H1 (cell line): ENCODE measurements around the gene RHBDL2. TPM values are rescaled to one million over a fixed set of nuclear protein-coding genes. Genes with fewer than 3 reads are reported as not detected.

Source experiments
- CTCF ChIA-PET: fragments of 300-600 bp; sonication (Branson Sonifier 250); formaldehyde crosslinking; loops from one replicate; lab custom pipeline; 2021; ENCODE audit not compliant: partially characterized antibody; lab: Charles Lee
- POLR2A ChIA-PET: fragments of 300-600 bp; sonication (Branson Sonifier 250); formaldehyde crosslinking; loops from one replicate; lab custom pipeline; 2021; ENCODE audit warnings: inconsistent platforms; ENCODE audit not compliant: partially characterized antibody; lab: Charles Lee
- DNase-seq, 2 experiments: peaks; one replicate each; pipeline versions ENCODE4 v3.0.0 to v3.0.0-alpha.2; 2010 to 2022; ENCODE audit warnings: low spot score in 2 of 2, low read depth in 1 of 2, mixed read lengths in 1 of 2
- FAIRE-seq: peaks from 2 replicates; lab custom pipeline; 2011; peaks lifted over from hg19 to GRCh38; lab: Jason Lieb, UNC
- H2AFZ ChIP-seq: 2 replicates; pipeline ENCODE4 v1.8.1; 2012; ENCODE audit warnings: low read length, inconsistent platforms
- H2AK5ac ChIP-seq: 2 replicates; pipeline ENCODE4 v1.6.1; 2013; ENCODE audit warnings: low read depth, low read length
- H2BK120ac ChIP-seq: replicated peaks from 2 replicates; pipeline ENCODE3; 2013; ENCODE audit warnings: low read depth, low read length, inconsistent platforms
- H2BK12ac ChIP-seq: 2 replicates; pipeline ENCODE4 v1.6.1; 2013; ENCODE audit warnings: low read depth, low read length
- H2BK15ac ChIP-seq: 2 replicates; pipeline ENCODE4 v1.6.1; 2013; ENCODE audit warnings: low read length
- H2BK20ac ChIP-seq: 2 replicates; pipeline ENCODE4 v1.6.1; 2013; ENCODE audit warnings: low read length
- H2BK5ac ChIP-seq: 2 replicates; pipeline ENCODE4 v1.6.1; 2013; ENCODE audit warnings: low read depth, low read length
- H3K14ac ChIP-seq: 2 replicates; pipeline ENCODE4 v1.6.1; 2013; ENCODE audit warnings: inconsistent platforms; ENCODE audit not compliant: insufficient read length
- H3K18ac ChIP-seq: 2 replicates; pipeline ENCODE4 v1.6.1; 2013; ENCODE audit warnings: low read length; ENCODE audit errors: extremely low read depth
- H3K23ac ChIP-seq: 2 replicates; pipeline ENCODE4 v1.6.1; 2013; ENCODE audit warnings: inconsistent platforms; ENCODE audit not compliant: insufficient read length
- H3K23me2 ChIP-seq: 2 replicates; pipeline ENCODE4 v1.6.1; 2013; ENCODE audit warnings: low read depth, low read length
- H3K27ac ChIP-seq: 2 replicates; pipeline ENCODE4 v1.6.1; 2011; ENCODE audit warnings: low read depth, low read length, inconsistent platforms
- H3K27me3 ChIP-seq, 4 experiments: replicated peaks in 1 of 4; 1 replicate in 1 of 4; 2 replicates in 3 of 4; pipeline versions ENCODE4 v1.6.1 to v1.8.1; 2011 to 2013; ENCODE audit warnings: low read length in 3 of 4, mild to moderate bottlenecking in 3 of 4, inconsistent platforms in 2 of 4, mixed read lengths in 2 of 4, moderate library complexity in 1 of 4; ENCODE audit not compliant: control insufficient read depth in 3 of 4, insufficient read depth in 3 of 4; ENCODE audit errors: extremely low read depth in 1 of 4
- H3K36me3 ChIP-seq, 4 experiments: 2 replicates each; pipeline versions ENCODE4 v1.6.1 to v1.8.1; 2011 to 2013; ENCODE audit warnings: mild to moderate bottlenecking in 4 of 4, low read length in 3 of 4, moderate library complexity in 2 of 4, control low read depth in 1 of 4, inconsistent platforms in 1 of 4; ENCODE audit not compliant: insufficient read depth in 4 of 4, control insufficient read depth in 2 of 4
- H3K4ac ChIP-seq: replicated peaks from 2 replicates; pipeline ENCODE3; 2013; ENCODE audit warnings: low read length, low read depth, mixed read lengths, inconsistent platforms; ENCODE audit not compliant: insufficient read length
- H3K4me1 ChIP-seq, 4 experiments: replicated peaks in 1 of 4; 1 replicate in 1 of 4; 2 replicates in 3 of 4; pipeline versions ENCODE4 v1.6.1 to v1.8.1; 2011 to 2013; ENCODE audit warnings: low read length in 3 of 4, inconsistent platforms in 2 of 4, mixed read lengths in 1 of 4; ENCODE audit not compliant: insufficient read depth in 4 of 4, control insufficient read depth in 3 of 4
- H3K4me2 ChIP-seq, 2 experiments: 2 replicates each; pipeline versions ENCODE4 v1.6.1 to v1.8.1; 2011 to 2013; ENCODE audit warnings: low read depth in 2 of 2, low read length in 2 of 2, control low read depth in 1 of 2, inconsistent platforms in 1 of 2, mild to moderate bottlenecking in 1 of 2; ENCODE audit not compliant: insufficient read depth in 1 of 2
- H3K4me3 ChIP-seq, 4 experiments: fragments of 200-600, 300-600 bp in 1 of 4; sonication (generic), shearing (Covaris generic), sonication (Bioruptor Twin) in 1 of 4; 2 replicates each; pipeline versions ENCODE4 v1.5.1 to v1.8.1; 2011 to 2016; ENCODE audit warnings: low read length in 4 of 4, low read depth in 3 of 4, control low read depth in 2 of 4, inconsistent platforms in 2 of 4, mild to moderate bottlenecking in 2 of 4, mixed read lengths in 1 of 4, moderate library complexity in 1 of 4; ENCODE audit not compliant: insufficient read depth in 2 of 4; ENCODE audit errors: extremely low read depth in 1 of 4
- H3K56ac ChIP-seq: replicated peaks from 2 replicates; pipeline ENCODE3; 2013; ENCODE audit warnings: low read depth, mild to moderate bottlenecking, mixed read lengths, low read length, inconsistent platforms; ENCODE audit not compliant: insufficient read length
- H3K79me1 ChIP-seq: 2 replicates; pipeline ENCODE4 v1.6.1; 2013; ENCODE audit warnings: low read depth, low read length, control low read depth
- H3K79me2 ChIP-seq, 2 experiments: 2 replicates each; pipeline versions ENCODE4 v1.6.1 to v1.8.1; 2012 to 2013; ENCODE audit warnings: low read length in 2 of 2, mild to moderate bottlenecking in 2 of 2, inconsistent platforms in 1 of 2; ENCODE audit not compliant: insufficient read depth in 2 of 2, control insufficient read depth in 1 of 2
- H3K9ac ChIP-seq, 4 experiments: replicated peaks in 1 of 4; 1 replicate in 1 of 4; 2 replicates in 3 of 4; pipeline versions ENCODE4 v1.6.1 to v1.8.1; 2011 to 2013; ENCODE audit warnings: low read depth in 3 of 4, low read length in 3 of 4, control low read depth in 2 of 4, mild to moderate bottlenecking in 2 of 4, moderate library complexity in 2 of 4, inconsistent platforms in 1 of 4; ENCODE audit errors: extremely low read depth in 1 of 4
- H3K9me3 ChIP-seq, 2 experiments: 2 replicates each; pipeline versions ENCODE4 v1.6.1 to v1.8.1; 2012 to 2013; ENCODE audit warnings: mild to moderate bottlenecking in 2 of 2, moderate library complexity in 2 of 2, control low read depth in 1 of 2, inconsistent platforms in 1 of 2, low read depth in 1 of 2, low read length in 1 of 2, mixed read lengths in 1 of 2; ENCODE audit not compliant: insufficient read depth in 2 of 2
- H4K20me1 ChIP-seq, 2 experiments: replicated peaks in 1 of 2; 2 replicates each; pipeline versions ENCODE3 to v1.8.1; 2011 to 2013; ENCODE audit warnings: inconsistent platforms in 2 of 2, low read length in 2 of 2, mild to moderate bottlenecking in 1 of 2; ENCODE audit not compliant: insufficient read depth in 2 of 2, control insufficient read depth in 1 of 2
- H4K5ac ChIP-seq: 2 replicates; pipeline ENCODE4 v1.6.1; 2013; ENCODE audit warnings: low read length, low read depth, mixed read lengths, inconsistent platforms; ENCODE audit not compliant: insufficient read length
- H4K8ac ChIP-seq: 2 replicates; pipeline ENCODE4 v1.8.0; 2013; ENCODE audit warnings: mild to moderate bottlenecking, moderate library complexity, low read length, inconsistent platforms; ENCODE audit not compliant: insufficient read depth; ENCODE audit errors: extremely low read depth
- H4K91ac ChIP-seq: replicated peaks from 2 replicates; pipeline ENCODE3; 2013; ENCODE audit warnings: low read length, mixed read lengths, inconsistent platforms; ENCODE audit not compliant: insufficient read length
- BCL11A ChIP-seq, 2 experiments: IDR thresholded peaks; one replicate each; pipeline ENCODE4 v1.6.1; 2011; ENCODE audit warnings: low read depth in 2 of 2, low read length in 2 of 2, mild to moderate bottlenecking in 2 of 2
- EP300 ChIP-seq, 2 experiments: IDR thresholded peaks; 1 replicate in 1 of 2; 2 replicates in 1 of 2; pipeline ENCODE4 v1.6.1; 2011 to 2012; ENCODE audit warnings: low read depth in 2 of 2, low read length in 2 of 2, mild to moderate bottlenecking in 2 of 2, borderline replicate concordance in 1 of 2, inconsistent platforms in 1 of 2, moderate library complexity in 1 of 2
- POLR2AphosphoS5 ChIP-seq: IDR thresholded peaks from 2 replicates; pipeline ENCODE4 v1.6.1; 2011; ENCODE audit warnings: low read depth, low read length
- RNF2 ChIP-seq: fragments of 200-900, 300-1000 bp; sonication (generic); IDR thresholded peaks from 2 replicates; pipeline ENCODE4 v1.7.1; 2016; ENCODE audit warnings: borderline replicate concordance, low read depth, mild to moderate bottlenecking, antibody characterized with exemption, low read length; ENCODE audit not compliant: poor library complexity, severe bottlenecking; ENCODE audit errors: missing control alignments
- SAP30 ChIP-seq: fragments of 300-600 bp; sonication (generic); IDR thresholded peaks from 2 replicates; pipeline ENCODE4 v1.7.1; 2012; ENCODE audit warnings: low read length, moderate library complexity, mild to moderate bottlenecking, inconsistent platforms; ENCODE audit not compliant: insufficient read depth, insufficient replicate concordance
- TEAD4 ChIP-seq: IDR thresholded peaks from 2 replicates; pipeline ENCODE4 v1.6.1; 2012; ENCODE audit warnings: low read depth, low read length, inconsistent platforms, mixed read lengths
- WGBS, 2 experiments: shearing (Covaris generic) in 1 of 2; methylation state at CpG; one replicate each; pipeline versions ENCODE4 v1.1.6 to v1.1.7; 2013 to 2015; ENCODE audit warnings: low lambda C conversion rate in 2 of 2, mixed read lengths in 2 of 2, inconsistent platforms in 1 of 2, low coverage in 1 of 2, missing lambda C conversion rate in 1 of 2; ENCODE audit not compliant: insufficient replicate concordance in 2 of 2, insufficient coverage in 1 of 2, insufficient read length in 1 of 2; ENCODE audit errors: extremely low coverage in 1 of 2, missing lambda C conversion rate in 1 of 2; 5-methylcytosine and 5-hydroxymethylcytosine counted together
- polyA plus RNA-seq, 7 experiments: library from polyadenylated mRNA; depleted of rRNA in 3 of 7; stranded (reverse) in 5 of 7; unstranded in 2 of 7; fragments of >200 nt in 5 of 7; fragments of 200-250 nt in 2 of 7; gene quantifications; 1 replicate in 5 of 7; 2 replicates in 1 of 7; 4 replicates in 1 of 7; pipeline versions ENCODE4 v1.2.1 to v1.2.3, GENCODE V29; 2011 to 2013; ENCODE audit warnings: missing spikeins in 2 of 7, mixed read lengths in 2 of 7
- total RNA-seq: library from RNA; stranded (reverse); fragmentation: NEBNext Ultra II Directional; extraction: Animal tissue kit (Norgen Biotek cat#: 25700); gene quantifications from 2 replicates; pipeline ENCODE4 v1.2.1, GENCODE V29; 2021

The RHBDL2 gene
- total and polyA plus RNA-seq, 2 of the 8 experiments (the other 6 are each of a cell fraction or from before 2014, with no cell fraction given), result 0.42 to 0.84 TPM

- no peaks in the 10 kb centered on the region; the same call in 1 of the 2 replicates for H3K79me1 ChIP-seq
- no peaks in the 10 kb centered on the region for H3K23me2 ChIP-seq
- no peak overlapping the region for H4K5ac ChIP-seq
- H3K4me2 ChIP-seq, result no peak overlapping the region
- no peak for TF ChIP-seq POLR2AphosphoS5
- TF ChIP-seq RNF2, result no peak
- no peak for TF ChIP-seq BCL11A (IDR thresholded peaks at IDR 0.05; ENCODE audit: low read depth in 2 of 2, low read length in 2 of 2)
- TF ChIP-seq SAP30, result no peak
- TF ChIP-seq EP300 (IDR thresholded peaks at IDR 0.05; ENCODE audit: borderline replicate concordance in 1 of 2, low read depth in 2 of 2, low read length in 2 of 2), result no peak
- TF ChIP-seq TEAD4, result no peak
- H3K14ac ChIP-seq, result no peak overlapping the region
- peaks cover 0 to 1% of the 10 kb centered on the region in 2 experiments for H4K20me1 ChIP-seq
- H3K79me2 ChIP-seq, result peaks cover 0 to 5% of the 10 kb centered on the region in 2 experiments; a peak in 2 of 4 replicates
- H2BK120ac ChIP-seq, result no peak overlapping the region
- no peak overlapping the region for H3K4me3 ChIP-seq
- H2AFZ ChIP-seq, result no peak overlapping the region
- no peaks in the 10 kb centered on the region for H3K9me3 ChIP-seq
- no peak overlapping the region for H3K9ac ChIP-seq
- WGBS, 2 experiments, result 88% methylated on average over 4 of the region's 4 CpGs; no CpG with 5 or more reads in 1 of the 2 experiments
- H2BK15ac ChIP-seq, result no peak overlapping the region
- ChIA-PET CTCF (interaction anchor here (0.7 kb wide), 2 partner anchors 34 to 133 kb away, joined by 3 to 4 read pairs; no protein-coding TSS in a partner anchor), POLR2A (interaction anchor here (0.6 kb wide), 1 partner anchor 410 kb away, joined by 3 read pairs; no protein-coding TSS in a partner anchor)
- no peaks in the 10 kb centered on the region for H3K4me1 ChIP-seq
- DNase-seq, result no peak
- no peak overlapping the region for H4K91ac ChIP-seq
- H3K27ac ChIP-seq, result no peak overlapping the region
- no peak overlapping the region for H2BK20ac ChIP-seq
- H3K4ac ChIP-seq, result no peak overlapping the region
- no peak overlapping the region for H3K56ac ChIP-seq
- peaks cover 3 to 57% (median 22%) of the 10 kb centered on the region in 4 experiments; a peak in 7 of 8 replicates for H3K36me3 ChIP-seq
- no peak overlapping the region for H2BK5ac ChIP-seq
- H3K27me3 ChIP-seq, result no peaks in the 10 kb centered on the region
- no peak overlapping the region for H4K8ac ChIP-seq
- no peak overlapping the region for H3K23ac ChIP-seq
- FAIRE-seq, result no peak
- H2BK12ac ChIP-seq, result no peak overlapping the region
- no peak overlapping the region for H3K18ac ChIP-seq
- no peak overlapping the region for H2AK5ac ChIP-seq
Measured at GRCh38 chr1:38852780-38853179, 88.8 kb downstream of the RHBDL2 start.
